Right lobe of liver (tissue), 6 donors: Measurements from ENCODE around the gene RABEP2. TPM values are rescaled to one million over a fixed set of nuclear protein-coding genes. Genes with fewer than 3 reads are reported as not detected.

Experiments used
- ATAC-seq, 4 donors: fragments of 200-7000 bp; cut with Tn5 transposase; one replicate each; pipeline ENCODE4 v1.9.1; 2020; ENCODE audit warnings: mild to moderate bottlenecking in 4 of 4, moderate library complexity in 4 of 4
- DNase-seq, 3 donors: peaks; one replicate each; pipeline ENCODE4 v3.0.0-alpha.2; 2020
- H3K27ac ChIP-seq, 3 donors: fragments of 200-600 bp; one replicate each; pipeline ENCODE4 v1.8.0; 2022
- H3K27me3 ChIP-seq, 2 donors: fragments of 200-600 bp; one replicate each; pipeline ENCODE4 v1.8.0; 2022
- H3K36me3 ChIP-seq, 4 donors: fragments of 200-600 bp; sonication (generic) in 1 of 4; one replicate each; pipeline versions ENCODE4 v1.5.1 to v1.8.0; 2017 to 2022; ENCODE audit warnings: control low read depth in 1 of 4
- H3K4me1 ChIP-seq, 4 donors: fragments of 200-600 bp; sonication (generic) in 1 of 4; one replicate each; pipeline versions ENCODE4 v1.5.1 to v1.8.0; 2017 to 2022; ENCODE audit warnings: control low read depth in 1 of 4
- H3K4me3 ChIP-seq, 3 donors: fragments of 200-600 bp; one replicate each; pipeline ENCODE4 v1.8.0; 2022
- H3K9me3 ChIP-seq, 4 donors: fragments of 200-600 bp; sonication (generic) in 1 of 4; one replicate each; pipeline versions ENCODE4 v1.5.1 to v1.8.0; 2017 to 2022; ENCODE audit warnings: control low read depth in 1 of 4
- CTCF ChIP-seq, 4 donors: fragments of 200-600 bp in 3 of 4; fragments of 450-650 bp in 1 of 4; IDR thresholded peaks; one replicate each; pipeline versions ENCODE4 v1.5.1 to v1.8.0; 2016 to 2022; ENCODE audit warnings: antibody characterized with exemption in 4 of 4, mild to moderate bottlenecking in 2 of 4
- POLR2A ChIP-seq: fragments of 450-650 bp; IDR thresholded peaks from one replicate; pipeline ENCODE4 v1.6.1; 2017; ENCODE audit warnings: antibody characterized with exemption, mild to moderate bottlenecking
- WGBS: methylation state at CpG from one replicate; pipeline ENCODE4 v1.1.6; 2018; ENCODE audit warnings: low coverage, low lambda C conversion rate; ENCODE audit not compliant: insufficient coverage; ENCODE audit errors: missing lambda C conversion rate; 5-methylcytosine and 5-hydroxymethylcytosine counted together
- intact Hi-C, 2 donors: fragments of 100-400 bp; cut with DNase I; formaldehyde crosslinking; loops; one replicate each; pipeline versions ENCODE4 v1.11.2 to v1.14.1; 2022
- small RNA-seq, 2 experiments: library from RNA; depleted of rRNA; stranded (forward); fragments of <200 nt; gene quantifications; one replicate each; pipeline ENCODE3, GENCODE V24; 2016
- total RNA-seq, 6 experiments: library from RNA; depleted of rRNA in 2 of 6; stranded (reverse); fragments of >200 nt in 2 of 6; fragmentation: NEBNext Ultra II Directional in 3 of 6; extraction: Animal tissue kit (Norgen Biotek cat#: 25700) in 3 of 6; gene quantifications; one replicate each; pipeline versions ENCODE4 v1.1.0 to v1.2.4, GENCODE V29; 2016 to 2023
- donor health status: DM: no; HTN: yes; CAD: no.
- donor health status: DM: no; HTN: no; CAD: no.
- donor health status: DM: no; HTN: no; CAD: no.
- donor health status: DM: no; HTN: yes; CAD: no.
- donor health status: DM: no; HTN: yes; CAD: no.

Gene RABEP2
- total RNA-seq, 6 experiments from 2014 or later: 5.0 to 21.0 (median 9.1) TPM

GRCh38 chr16:28863929-28864793 lies 60.9 kb downstream of the RABEP2 start:
- WGBS: 5% methylated on average over 8 of the region's 42 CpGs

GRCh38 chr16:28859326-28859725 lies 65.7 kb downstream of the RABEP2 start:
- WGBS: 68% methylated on average over 4 of the region's 4 CpGs

More at GRCh38 chr16:28863929-28864793, 60.9 kb downstream of the RABEP2 start:
- TF ChIP-seq POLR2A: no peak
- TF ChIP-seq CTCF (IDR thresholded peaks at IDR 0.05): no peak
- peak overlapping the region; percentile 60 to 89 (median 84) for H3K27ac ChIP-seq
- H3K4me1 ChIP-seq: peaks cover 0 to 17% (median 0%) of the 10 kb centered on the region in 4 donors
- peaks cover 0 to 25% (median 6%) of the 10 kb centered on the region in 4 donors for H3K36me3 ChIP-seq
- intact Hi-C loops: loop anchor here in 1 of 2 donors (10.0 kb wide), 1 partner anchor 49 kb away; no protein-coding TSS in a partner anchor
- no peak for DNase-seq
- no peaks in the 10 kb centered on the region for H3K9me3 ChIP-seq
- H3K27me3 ChIP-seq: no peaks in the 10 kb centered on the region
- peak overlapping the region; percentile 76 to 98 (median 93) for H3K4me3 ChIP-seq
- ATAC-seq: peak in 2 of 4 donors; percentile 1 to 5

GRCh38 chr16:28858421-28858820 lies 66.6 kb downstream of the RABEP2 start:
- TF ChIP-seq CTCF (IDR thresholded peaks at IDR 0.05) (no peak), POLR2A (no peak)
- ATAC-seq (no peak), DNase-seq (no peak)
- no peak overlapping the region for H3K27ac ChIP-seq
- no peak overlapping the region for H3K4me3 ChIP-seq
- H3K4me1 ChIP-seq: peaks cover 0 to 5% (median 0%) of the 10 kb centered on the region in 4 donors
- intact Hi-C loops: no loop called here
- no peaks in the 10 kb centered on the region for H3K9me3 ChIP-seq
- H3K36me3 ChIP-seq: no peaks in the 10 kb centered on the region
- WGBS: 95% methylated on average over 6 of the region's 8 CpGs
- no peaks in the 10 kb centered on the region for H3K27me3 ChIP-seq

More at GRCh38 chr16:28859326-28859725, 65.7 kb downstream of the RABEP2 start:
- Histone ChIP-seq H3K27ac (no peak overlapping the region), H3K9me3 (no peaks in the 10 kb centered on the region), H3K4me1 (peaks cover 0 to 6% (median 0%) of the 10 kb centered on the region in 4 donors), H3K36me3 (no peaks in the 10 kb centered on the region), H3K4me3 (no peak overlapping the region), H3K27me3 (no peaks in the 10 kb centered on the region)
- TF ChIP-seq POLR2A (no peak), CTCF (IDR thresholded peaks at IDR 0.05) (no peak)
- intact Hi-C loops: no loop called here
- ATAC-seq (no peak), DNase-seq (no peak)

Small RNA genes lying within 50 kb of the gene (small RNA-seq; reads per million reads assigned to genes)
- 0 reads per million in 2 experiments for gene RF00416

Other genes starting within 250 kb of the RABEP2 start
- gene EIF3C, start 213.8 kb downstream of the RABEP2 start, total RNA-seq: 100 to 1,000 TPM; 145 to 260 (median 203) TPM
- 1 to 10 TPM in 3 of 6 experiments, under 1 TPM in 3; 0.40 to 3.4 (median 0.91) TPM for gene NPIPB9, start 173.5 kb downstream of the RABEP2 start, total RNA-seq
- 10 to 100 TPM; 40.5 to 78.1 (median 57.2) TPM for gene ATXN2L, start 102.2 kb downstream of the RABEP2 start, total RNA-seq
- gene TUFM, start 78.9 kb downstream of the RABEP2 start, total RNA-seq: 100 to 1,000 TPM; 103 to 169 (median 141) TPM
- 10 to 100 TPM; 13.2 to 27.1 (median 20.6) TPM for gene SH2B1, start 61.4 kb downstream of the RABEP2 start, total RNA-seq
- gene ATP2A1, start 46.8 kb downstream of the RABEP2 start, total RNA-seq: 1 to 10 TPM in 2 of 6 experiments, under 1 TPM in 4; 0.42 to 3.6 (median 0.77) TPM
- under 1 TPM in 1 of 6 experiments, not detected in 5; 0.10 TPM for gene CD19, start 6.7 kb upstream of the RABEP2 start, total RNA-seq
- gene NFATC2IP, start 25.7 kb upstream of the RABEP2 start, total RNA-seq: 10 to 100 TPM; 10.3 to 16.5 (median 13.1) TPM
- 10 to 100 TPM; 13.7 to 21.2 (median 17.7) TPM for gene SPNS1, start 49.5 kb upstream of the RABEP2 start, total RNA-seq
- 1 to 10 TPM; 1.8 to 5.2 (median 3.1) TPM for gene LAT, start 59.8 kb upstream of the RABEP2 start, total RNA-seq